H1 (cell line): Measurements from ENCODE around the gene LRPPRC. TPM values are rescaled to one million over a fixed set of nuclear protein-coding genes. Genes with fewer than 3 reads are reported as not detected.

Experiments used
- ZNF274 ChIP-seq: IDR thresholded peaks from 2 replicates; pipeline ENCODE4 v1.7.0; 2012; ENCODE audit warnings: low read length, borderline replicate concordance; ENCODE audit errors: extremely low read depth
- polyA plus RNA-seq, 7 experiments: library from polyadenylated mRNA; depleted of rRNA in 3 of 7; stranded (reverse) in 5 of 7; unstranded in 2 of 7; fragments of >200 nt in 5 of 7; fragments of 200-250 nt in 2 of 7; gene quantifications; 1 replicate in 5 of 7; 2 replicates in 1 of 7; 4 replicates in 1 of 7; pipeline versions ENCODE4 v1.2.1 to v1.2.3, GENCODE V29; 2011 to 2013; ENCODE audit warnings: missing spikeins in 2 of 7, mixed read lengths in 2 of 7
- total RNA-seq: library from RNA; stranded (reverse); fragmentation: NEBNext Ultra II Directional; extraction: Animal tissue kit (Norgen Biotek cat#: 25700); gene quantifications from 2 replicates; pipeline ENCODE4 v1.2.1, GENCODE V29; 2021

LRPPRC gene
- total and polyA plus RNA-seq, 2 of the 8 experiments (the other 6 are each of a cell fraction or from before 2014, with no cell fraction given): 43.4 to 167 TPM

DNA sequence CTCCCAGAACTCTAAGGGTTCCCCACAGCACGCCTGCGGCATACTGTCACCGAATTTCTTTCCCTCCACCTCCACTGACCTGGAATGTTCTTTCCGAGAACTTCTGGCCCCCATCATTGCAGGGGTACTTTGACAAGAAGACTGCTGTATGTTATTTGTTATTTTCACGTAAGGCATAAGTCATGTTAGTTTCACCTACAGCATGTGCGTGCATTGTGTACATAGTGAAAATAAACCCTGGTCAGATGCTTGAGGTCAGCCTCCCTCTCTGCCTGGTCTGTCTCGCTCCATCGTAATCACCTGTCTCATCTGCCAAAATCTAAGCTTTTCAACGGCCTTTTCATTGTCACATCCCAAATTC, 152.9 kb downstream of the LRPPRC start (continued):
- TF ChIP-seq ZNF274: no peak
